Stimulated activated CD4-positive, alpha-beta T cell treated with anti-CD3 and anti-CD28 coated beads, Interleukin-15, amount 100 ng/mL, for 48 hours (primary cell): ENCODE measurements around the gene TRIM47.

Experiments
- DNase-seq, 2 donors: peaks; one replicate each; pipeline ENCODE4 v3.0.0-alpha.2; 2020; ENCODE audit warnings: low read depth in 2 of 2

TRIM47 gene

GRCh38 chr17:75878174-75878998 lies at the start of gene TRIM47:
TSS of gene TRIM47 (minus strand) at chr17:75878581. CDS start at chr17:75878548, 33 bp downstream.
- no peak for DNase-seq

GRCh38 chr17:75927286-75927922 lies 49.0 kb upstream of the TRIM47 start:
- peak in 1 of 2 donors; percentile 6 for DNase-seq

- no peak for DNase-seq
These were observed 48.1 kb upstream of the TRIM47 start for GRCh38 chr17:75926456-75926855.

GRCh38 chr17:75925912-75926311 lies 47.5 kb upstream of the TRIM47 start:
- no peak for DNase-seq

- no peak for DNase-seq
These were observed 46.7 kb upstream of the TRIM47 start for GRCh38 chr17:75925103-75925502.

- DNase-seq: no peak
These were observed 44.8 kb upstream of the TRIM47 start for GRCh38 chr17:75922963-75923874.

GRCh38 chr17:75922173-75922961 lies 44.0 kb upstream of the TRIM47 start:
- no peak for DNase-seq

GRCh38 chr17:75921596-75921995 lies 43.2 kb upstream of the TRIM47 start:
- no peak for DNase-seq

- no peak for DNase-seq
These were observed 41.7 kb upstream of the TRIM47 start for GRCh38 chr17:75920045-75920560.

GRCh38 chr17:75919611-75920010 lies 41.2 kb upstream of the TRIM47 start:
- no peak for DNase-seq

GRCh38 chr17:75917917-75918445 lies 39.6 kb upstream of the TRIM47 start:
- DNase-seq: no peak

GRCh38 chr17:75917141-75917916 lies 38.9 kb upstream of the TRIM47 start:
- no peak for DNase-seq

GRCh38 chr17:75915268-75915667 lies 36.9 kb upstream of the TRIM47 start:
- no peak for DNase-seq

GRCh38 chr17:75914643-75915267 lies 36.4 kb upstream of the TRIM47 start:
- DNase-seq: no peak

GRCh38 chr17:75913537-75914210 lies 35.3 kb upstream of the TRIM47 start:
- DNase-seq: no peak

GRCh38 chr17:75910699-75911098 lies 32.3 kb upstream of the TRIM47 start:
- no peak for DNase-seq

- no peak for DNase-seq
These were observed 31.5 kb upstream of the TRIM47 start for GRCh38 chr17:75909812-75910274.

GRCh38 chr17:75909051-75909811 lies 30.9 kb upstream of the TRIM47 start:
- DNase-seq: no peak
